ENCODE data around the gene TENM3.

The TENM3 gene

GRCh38 chr4:182405087-182405486, 161.9 kb downstream of the TENM3 start:
- H3K36me3 ChIP-seq (ENCODE audit: control insufficient read depth in 1 of 2, insufficient read depth in 2 of 2, low read length in 2 of 2) = no peaks in the 10 kb centered on the region
- no peak overlapping the region for H3K4me3 ChIP-seq (ENCODE audit: low read depth in 1 of 2, low read length in 2 of 2)
- no peak overlapping the region for H3K9ac ChIP-seq (ENCODE audit: low read depth in 1 of 2, low read length in 2 of 2)
- H3K9me3 ChIP-seq (ENCODE audit: control insufficient read depth in 1 of 2, low read length in 2 of 2) = no peaks in the 10 kb centered on the region
- no peaks in the 10 kb centered on the region for H3K27me3 ChIP-seq (ENCODE audit: control insufficient read depth in 1 of 2, insufficient read depth in 2 of 2, low read length in 2 of 2)
- no peak overlapping the region for H3K27ac ChIP-seq (ENCODE audit: low read depth, low read length)
- no peaks in the 10 kb centered on the region for H3K4me1 ChIP-seq (ENCODE audit: control insufficient read depth in 1 of 2, insufficient read depth in 2 of 2, low read length in 2 of 2)

- H3K9ac ChIP-seq (ENCODE audit: low read depth in 1 of 2, low read length in 2 of 2) = no peak overlapping the region
- H3K27me3 ChIP-seq (ENCODE audit: control insufficient read depth in 1 of 2, insufficient read depth in 2 of 2, low read length in 2 of 2) = no peaks in the 10 kb centered on the region
These were observed 166.1 kb downstream of the TENM3 start for GRCh38 chr4:182409271-182409670.

GRCh38 chr4:182411391-182411790, 168.2 kb downstream of the TENM3 start:
- Histone ChIP-seq H3K27ac (ENCODE audit: low read depth, low read length) (no peak overlapping the region), H3K27me3 (ENCODE audit: control insufficient read depth in 1 of 2, insufficient read depth in 2 of 2, low read length in 2 of 2) (no peaks in the 10 kb centered on the region), H3K4me3 (ENCODE audit: low read depth in 1 of 2, low read length in 2 of 2) (no peak overlapping the region), H3K9me3 (ENCODE audit: control insufficient read depth in 1 of 2, low read length in 2 of 2) (no peaks in the 10 kb centered on the region), H3K36me3 (ENCODE audit: control insufficient read depth in 1 of 2, insufficient read depth in 2 of 2, low read length in 2 of 2) (no peaks in the 10 kb centered on the region), H3K4me1 (ENCODE audit: control insufficient read depth in 1 of 2, insufficient read depth in 2 of 2, low read length in 2 of 2) (no peaks in the 10 kb centered on the region), H3K9ac (ENCODE audit: low read depth in 1 of 2, low read length in 2 of 2) (no peak overlapping the region)

More at GRCh38 chr4:182409271-182409670, 166.1 kb downstream of the TENM3 start:
- Histone ChIP-seq H3K4me3 (ENCODE audit: low read depth in 1 of 2, low read length in 2 of 2) (no peak overlapping the region), H3K27ac (ENCODE audit: low read depth, low read length) (no peak overlapping the region), H3K4me1 (ENCODE audit: control insufficient read depth in 1 of 2, insufficient read depth in 2 of 2, low read length in 2 of 2) (no peaks in the 10 kb centered on the region), H3K36me3 (ENCODE audit: control insufficient read depth in 1 of 2, insufficient read depth in 2 of 2, low read length in 2 of 2) (no peaks in the 10 kb centered on the region), H3K9me3 (ENCODE audit: control insufficient read depth in 1 of 2, low read length in 2 of 2) (no peaks in the 10 kb centered on the region)

DNA sequence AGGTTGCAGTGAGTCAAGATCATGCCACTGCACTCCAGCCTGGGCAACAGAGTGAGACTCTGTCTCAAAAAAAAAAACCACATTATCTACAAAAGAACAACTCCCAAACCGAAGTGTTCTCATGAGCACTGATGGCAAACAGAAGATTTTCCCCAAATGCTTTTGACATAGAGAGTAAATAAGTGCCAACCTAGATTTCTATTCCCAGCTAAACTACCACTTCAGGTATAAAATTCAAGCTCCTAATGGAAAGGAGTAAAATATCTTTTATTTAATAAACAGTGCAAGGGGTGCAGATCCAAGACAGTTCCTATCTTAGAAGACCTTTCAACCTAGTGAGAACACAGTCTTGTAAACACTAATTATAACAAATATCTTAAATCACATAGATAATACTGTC, 170.3 kb downstream of the TENM3 start:
- H3K4me1 ChIP-seq (ENCODE audit: control insufficient read depth in 1 of 2, insufficient read depth in 2 of 2, low read length in 2 of 2) = no peaks in the 10 kb centered on the region
- no peaks in the 10 kb centered on the region for H3K9me3 ChIP-seq (ENCODE audit: control insufficient read depth in 1 of 2, low read length in 2 of 2)
- no peak overlapping the region for H3K9ac ChIP-seq (ENCODE audit: low read depth in 1 of 2, low read length in 2 of 2)
- no peaks in the 10 kb centered on the region for H3K27me3 ChIP-seq (ENCODE audit: control insufficient read depth in 1 of 2, insufficient read depth in 2 of 2, low read length in 2 of 2)
- H3K36me3 ChIP-seq (ENCODE audit: control insufficient read depth in 1 of 2, insufficient read depth in 2 of 2, low read length in 2 of 2) = no peaks in the 10 kb centered on the region
- H3K4me3 ChIP-seq (ENCODE audit: low read depth in 1 of 2, low read length in 2 of 2) = no peak overlapping the region
- H3K27ac ChIP-seq (ENCODE audit: low read depth, low read length) = no peak overlapping the region

GRCh38 chr4:182415116-182415515, 171.9 kb downstream of the TENM3 start:
- Histone ChIP-seq H3K36me3 (ENCODE audit: control insufficient read depth in 1 of 2, insufficient read depth in 2 of 2, low read length in 2 of 2) (no peaks in the 10 kb centered on the region), H3K4me1 (ENCODE audit: control insufficient read depth in 1 of 2, insufficient read depth in 2 of 2, low read length in 2 of 2) (no peaks in the 10 kb centered on the region), H3K9me3 (ENCODE audit: control insufficient read depth in 1 of 2, low read length in 2 of 2) (no peaks in the 10 kb centered on the region), H3K4me3 (ENCODE audit: low read depth in 1 of 2, low read length in 2 of 2) (no peak overlapping the region), H3K27me3 (ENCODE audit: control insufficient read depth in 1 of 2, insufficient read depth in 2 of 2, low read length in 2 of 2) (no peaks in the 10 kb centered on the region), H3K27ac (ENCODE audit: low read depth, low read length) (no peak overlapping the region), H3K9ac (ENCODE audit: low read depth in 1 of 2, low read length in 2 of 2) (no peak overlapping the region)

DNA sequence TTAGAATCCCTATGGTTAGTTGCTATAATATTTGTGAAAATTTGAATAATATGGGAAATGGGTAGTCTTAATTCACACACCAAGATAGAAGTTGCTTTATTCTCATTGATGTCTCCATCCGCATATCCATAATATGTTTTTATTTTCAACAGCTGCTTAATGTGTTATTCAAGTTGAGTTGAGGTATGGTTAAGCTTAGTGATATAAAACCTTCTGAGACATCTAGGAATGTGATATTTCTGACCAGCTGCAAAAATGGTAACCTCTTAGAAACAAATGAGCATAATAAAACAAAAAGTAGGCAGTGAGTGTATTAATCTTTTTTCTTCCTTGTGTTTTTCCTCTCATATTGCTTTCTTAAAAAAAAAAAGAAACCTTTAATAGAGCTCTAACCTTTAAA, 172.9 kb downstream of the TENM3 start:
- no peak overlapping the region for H3K4me3 ChIP-seq (ENCODE audit: low read depth in 1 of 2, low read length in 2 of 2)
- no peaks in the 10 kb centered on the region for H3K9me3 ChIP-seq (ENCODE audit: control insufficient read depth in 1 of 2, low read length in 2 of 2)
- no peaks in the 10 kb centered on the region for H3K4me1 ChIP-seq (ENCODE audit: control insufficient read depth in 1 of 2, insufficient read depth in 2 of 2, low read length in 2 of 2)
- H3K9ac ChIP-seq (ENCODE audit: low read depth in 1 of 2, low read length in 2 of 2) = no peak overlapping the region
- no peaks in the 10 kb centered on the region for H3K27me3 ChIP-seq (ENCODE audit: control insufficient read depth in 1 of 2, insufficient read depth in 2 of 2, low read length in 2 of 2)
- no peak overlapping the region for H3K27ac ChIP-seq (ENCODE audit: low read depth, low read length)
- H3K36me3 ChIP-seq (ENCODE audit: control insufficient read depth in 1 of 2, insufficient read depth in 2 of 2, low read length in 2 of 2) = no peaks in the 10 kb centered on the region

DNA sequence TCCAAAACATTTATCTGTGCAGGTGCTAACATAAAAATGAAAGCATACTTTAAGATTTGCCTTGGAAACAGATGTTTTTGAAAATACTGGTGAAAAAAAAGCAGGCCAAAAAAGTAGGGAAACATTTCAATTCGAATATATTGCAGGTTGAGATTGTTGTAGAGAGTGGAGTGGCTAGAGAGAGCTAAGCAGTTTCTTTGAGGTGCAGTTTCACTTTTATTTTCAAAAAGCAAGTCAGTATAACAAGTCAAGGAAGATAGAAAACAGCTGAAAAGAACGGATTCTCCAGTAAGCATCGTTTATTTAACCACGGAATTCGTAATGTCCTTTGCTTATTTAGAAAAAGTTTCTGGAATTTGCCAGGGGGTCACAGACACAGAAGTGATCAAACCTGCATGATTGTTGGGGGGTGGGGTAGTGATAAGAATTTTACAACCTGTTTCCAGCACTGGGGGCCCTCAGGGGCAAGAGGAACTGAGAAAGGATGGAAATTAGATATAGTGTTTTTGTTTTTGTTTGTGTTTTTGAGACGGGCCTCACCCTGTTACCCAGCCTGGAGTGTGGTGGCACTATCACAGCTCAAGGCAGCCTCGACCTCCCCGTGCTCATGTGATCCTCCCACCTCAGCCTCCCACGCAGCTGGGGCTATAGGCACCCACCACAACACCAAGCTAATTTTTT, 175.0 kb downstream of the TENM3 start:
- Histone ChIP-seq H3K27me3 (ENCODE audit: control insufficient read depth in 1 of 2, insufficient read depth in 2 of 2, low read length in 2 of 2) (no peaks in the 10 kb centered on the region), H3K4me1 (ENCODE audit: control insufficient read depth in 1 of 2, insufficient read depth in 2 of 2, low read length in 2 of 2) (no peaks in the 10 kb centered on the region), H3K36me3 (ENCODE audit: control insufficient read depth in 1 of 2, insufficient read depth in 2 of 2, low read length in 2 of 2) (no peaks in the 10 kb centered on the region), H3K4me3 (ENCODE audit: low read depth in 1 of 2, low read length in 2 of 2) (no peak overlapping the region), H3K9ac (ENCODE audit: low read depth in 1 of 2, low read length in 2 of 2) (no peak overlapping the region), H3K27ac (ENCODE audit: low read depth, low read length) (no peak overlapping the region), H3K9me3 (ENCODE audit: control insufficient read depth in 1 of 2, low read length in 2 of 2) (no peaks in the 10 kb centered on the region)

DNA sequence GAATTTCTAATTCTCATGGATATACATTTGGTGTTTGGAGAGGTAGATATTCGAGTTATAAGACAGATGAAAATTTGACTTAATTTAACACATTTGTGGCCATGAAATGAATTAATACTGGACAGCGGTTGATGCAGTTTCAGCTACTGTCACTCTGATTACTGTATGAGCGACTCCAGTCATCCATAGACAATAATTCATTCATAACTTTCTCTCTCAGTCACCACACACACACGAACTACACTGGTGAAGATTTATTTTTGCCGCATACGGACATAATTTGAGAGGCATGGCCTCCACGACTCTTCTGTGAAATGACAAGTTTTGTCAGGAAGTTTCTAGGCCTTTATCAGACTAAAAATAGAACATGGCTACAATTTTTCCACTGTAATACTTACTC, 177.0 kb downstream of the TENM3 start:
- Histone ChIP-seq H3K9me3 (ENCODE audit: control insufficient read depth in 1 of 2, low read length in 2 of 2) (no peaks in the 10 kb centered on the region), H3K4me3 (ENCODE audit: low read depth in 1 of 2, low read length in 2 of 2) (no peak overlapping the region), H3K27ac (ENCODE audit: low read depth, low read length) (no peak overlapping the region), H3K4me1 (ENCODE audit: control insufficient read depth in 1 of 2, insufficient read depth in 2 of 2, low read length in 2 of 2) (no peaks in the 10 kb centered on the region), H3K9ac (ENCODE audit: low read depth in 1 of 2, low read length in 2 of 2) (no peak overlapping the region), H3K27me3 (ENCODE audit: control insufficient read depth in 1 of 2, insufficient read depth in 2 of 2, low read length in 2 of 2) (no peaks in the 10 kb centered on the region), H3K36me3 (ENCODE audit: control insufficient read depth in 1 of 2, insufficient read depth in 2 of 2, low read length in 2 of 2) (no peaks in the 10 kb centered on the region)

GRCh38 chr4:182421753-182422152, 178.6 kb downstream of the TENM3 start:
- Histone ChIP-seq H3K36me3 (ENCODE audit: control insufficient read depth in 1 of 2, insufficient read depth in 2 of 2, low read length in 2 of 2) (no peaks in the 10 kb centered on the region), H3K27me3 (ENCODE audit: control insufficient read depth in 1 of 2, insufficient read depth in 2 of 2, low read length in 2 of 2) (no peaks in the 10 kb centered on the region), H3K9ac (ENCODE audit: low read depth in 1 of 2, low read length in 2 of 2) (no peak overlapping the region), H3K27ac (ENCODE audit: low read depth, low read length) (no peak overlapping the region), H3K4me3 (ENCODE audit: low read depth in 1 of 2, low read length in 2 of 2) (no peak overlapping the region), H3K4me1 (ENCODE audit: control insufficient read depth in 1 of 2, insufficient read depth in 2 of 2, low read length in 2 of 2) (no peaks in the 10 kb centered on the region), H3K9me3 (ENCODE audit: control insufficient read depth in 1 of 2, low read length in 2 of 2) (no peaks in the 10 kb centered on the region)

GRCh38 chr4:182425302-182425701, 182.1 kb downstream of the TENM3 start:
- no peaks in the 10 kb centered on the region for H3K27me3 ChIP-seq (ENCODE audit: control insufficient read depth in 1 of 2, insufficient read depth in 2 of 2, low read length in 2 of 2)
- H3K9me3 ChIP-seq (ENCODE audit: control insufficient read depth in 1 of 2, low read length in 2 of 2) = no peaks in the 10 kb centered on the region
- no peak overlapping the region for H3K4me3 ChIP-seq (ENCODE audit: low read depth in 1 of 2, low read length in 2 of 2)
- no peak overlapping the region for H3K9ac ChIP-seq (ENCODE audit: low read depth in 1 of 2, low read length in 2 of 2)
- H3K36me3 ChIP-seq (ENCODE audit: control insufficient read depth in 1 of 2, insufficient read depth in 2 of 2, low read length in 2 of 2) = no peaks in the 10 kb centered on the region
- no peaks in the 10 kb centered on the region for H3K4me1 ChIP-seq (ENCODE audit: control insufficient read depth in 1 of 2, insufficient read depth in 2 of 2, low read length in 2 of 2)
- H3K27ac ChIP-seq (ENCODE audit: low read depth, low read length) = no peak overlapping the region

GRCh38 chr4:182426901-182427300, 183.7 kb downstream of the TENM3 start:
- no peak overlapping the region for H3K27ac ChIP-seq (ENCODE audit: low read depth, low read length)
- no peak overlapping the region for H3K9ac ChIP-seq (ENCODE audit: low read depth in 1 of 2, low read length in 2 of 2)
- no peaks in the 10 kb centered on the region for H3K27me3 ChIP-seq (ENCODE audit: control insufficient read depth in 1 of 2, insufficient read depth in 2 of 2, low read length in 2 of 2)
- H3K36me3 ChIP-seq (ENCODE audit: control insufficient read depth in 1 of 2, insufficient read depth in 2 of 2, low read length in 2 of 2) = no peaks in the 10 kb centered on the region
- H3K9me3 ChIP-seq (ENCODE audit: control insufficient read depth in 1 of 2, low read length in 2 of 2) = no peaks in the 10 kb centered on the region
- no peak overlapping the region for H3K4me3 ChIP-seq (ENCODE audit: low read depth in 1 of 2, low read length in 2 of 2)
- H3K4me1 ChIP-seq (ENCODE audit: control insufficient read depth in 1 of 2, insufficient read depth in 2 of 2, low read length in 2 of 2) = no peaks in the 10 kb centered on the region
